HepG2 (cell line): ENCODE data around the gene TIMP3. TPM values are rescaled to one million over a fixed set of nuclear protein-coding genes. Genes with fewer than 3 reads are reported as not detected.

Source experiments
- AHR ChIP-seq: IDR thresholded peaks from 2 replicates; pipeline ENCODE4 v1.6.1; 2018; ENCODE audit warnings: missing genetic modification reagents, missing compliant biosample characterization
- ARNTL ChIP-seq: sonication (generic); formaldehyde crosslinking; IDR thresholded peaks from 2 replicates; pipeline ENCODE4 v1.4.0; 2020; ENCODE audit warnings: mild to moderate bottlenecking, missing genetic modification reagents
- ATF5 ChIP-seq: sonication (generic); formaldehyde crosslinking; IDR thresholded peaks from 2 replicates; pipeline ENCODE4 v1.4.0; 2020; ENCODE audit warnings: mild to moderate bottlenecking, low read depth, missing genetic modification reagents
- CENPX ChIP-seq: sonication (generic); formaldehyde crosslinking; IDR thresholded peaks from 2 replicates; pipeline ENCODE4 v1.9.0; 2021; ENCODE audit warnings: mild to moderate bottlenecking, missing genetic modification reagents, moderate library complexity
- HBP1 ChIP-seq: IDR thresholded peaks from 2 replicates; pipeline ENCODE4 v1.6.1; 2016; ENCODE audit warnings: low read depth, control low read depth
- HIC2 ChIP-seq: sonication (generic); formaldehyde crosslinking; IDR thresholded peaks from 2 replicates; pipeline ENCODE4 v1.9.0; 2022; ENCODE audit warnings: low read depth, missing genetic modification reagents
- KDM6A ChIP-seq: IDR thresholded peaks from 2 replicates; pipeline ENCODE4 v1.6.1; 2016; ENCODE audit warnings: low read depth
- RFX5 ChIP-seq: IDR thresholded peaks from 2 replicates; pipeline ENCODE4 v1.6.1; 2011; ENCODE audit warnings: low read depth, low read length, improper control_type of control experiment
- SATB2 ChIP-seq: sonication (generic); formaldehyde crosslinking; IDR thresholded peaks from 2 replicates; pipeline ENCODE4 v1.5.0; 2020; ENCODE audit warnings: missing genetic modification reagents
- SRSF4 ChIP-seq: fragments of 200-400 bp; formaldehyde crosslinking; IDR thresholded peaks from one replicate; pipeline ENCODE4 v1.6.1; 2018; ENCODE audit warnings: mild to moderate bottlenecking, low read depth, low read length, moderate library complexity; ENCODE audit not compliant: poor library complexity, severe bottlenecking
- THAP7 ChIP-seq: sonication (generic); formaldehyde crosslinking; IDR thresholded peaks from 2 replicates; pipeline ENCODE4 v1.8.1; 2023; ENCODE audit warnings: mild to moderate bottlenecking, missing genetic modification reagents
- ZC3H13 ChIP-seq: sonication (generic); formaldehyde crosslinking; IDR thresholded peaks from 2 replicates; pipeline ENCODE4 v1.8.1; 2023; ENCODE audit warnings: mild to moderate bottlenecking, missing genetic modification reagents, moderate library complexity
- ZIK1 ChIP-seq: sonication (generic); formaldehyde crosslinking; IDR thresholded peaks from 2 replicates; pipeline ENCODE4 v1.5.0; 2020; ENCODE audit warnings: mild to moderate bottlenecking, low read depth, missing genetic modification reagents, borderline replicate concordance
- ZNF296 ChIP-seq: sonication (generic); formaldehyde crosslinking; conservative IDR thresholded peaks from 2 replicates; pipeline ENCODE4 v1.5.0; 2020; ENCODE audit warnings: mild to moderate bottlenecking, missing genetic modification reagents
- ZNF329 ChIP-seq: sonication (generic); formaldehyde crosslinking; IDR thresholded peaks from 2 replicates; pipeline ENCODE4 v1.9.0; 2021; ENCODE audit warnings: low read depth, mild to moderate bottlenecking, missing genetic modification reagents
- ZNF33B ChIP-seq: sonication (generic); formaldehyde crosslinking; IDR thresholded peaks from 2 replicates; pipeline ENCODE4 v1.5.1; 2020; ENCODE audit warnings: mild to moderate bottlenecking, missing genetic modification reagents
- ZNF687 ChIP-seq: sonication (generic); formaldehyde crosslinking; IDR thresholded peaks from 2 replicates; pipeline ENCODE4 v1.5.1; 2020; ENCODE audit warnings: mild to moderate bottlenecking, missing genetic modification reagents, moderate library complexity
- ZNF713 ChIP-seq: sonication (generic); formaldehyde crosslinking; IDR thresholded peaks from 2 replicates; pipeline ENCODE4 v1.4.0; 2020; ENCODE audit warnings: mild to moderate bottlenecking, missing genetic modification reagents
- ZSCAN22 ChIP-seq: sonication (generic); formaldehyde crosslinking; IDR thresholded peaks from 2 replicates; pipeline ENCODE4 v1.4.0; 2020; ENCODE audit warnings: mild to moderate bottlenecking, missing genetic modification reagents
- polyA plus RNA-seq, 8 experiments: library from polyadenylated mRNA; depleted of rRNA in 3 of 8; stranded (reverse) in 7 of 8; unstranded in 1 of 8; fragments of >200 nt; fragmentation: Illumina TruSeq in 4 of 8; extraction: Trizol in 4 of 8; gene quantifications; 2 replicates each; pipeline versions ENCODE4 v1.2.1 to v1.2.3, GENCODE V29; 2011 to 2016; ENCODE audit warnings: low read depth in 4 of 8, missing spikeins in 1 of 8, mixed read lengths in 1 of 8; ENCODE audit not compliant: insufficient read depth in 1 of 8
- total RNA-seq, 5 experiments: library from RNA; depleted of rRNA; stranded (reverse); fragments of >200 nt; fragmentation: Illumina TruSeq; extraction: Trizol; gene quantifications; 2 replicates each; pipeline ENCODE4 v1.2.3, GENCODE V29; 2016; ENCODE audit warnings: low read depth in 1 of 5

Gene TIMP3
- total and polyA plus RNA-seq, 2 of the 13 experiments (the other 11 are each of a cell fraction or from before 2014, with no cell fraction given), result 57.3 to 86.6 TPM

- TF ChIP-seq ZNF687 (no peak), HIC2 (CRISPR knock-in tag) (no peak), AHR (CRISPR knock-in tag) (no peak), ZNF33B (CRISPR knock-in tag) (no peak), CENPX (CRISPR knock-in tag) (no peak), SATB2 (CRISPR knock-in tag) (no peak), ZNF713 (CRISPR knock-in tag) (no peak), ZNF329 (CRISPR knock-in tag) (no peak), ZNF296 (CRISPR knock-in tag) (no peak), ZSCAN22 (no peak), THAP7 (no peak), SRSF4 (no peak), ZIK1 (CRISPR knock-in tag) (no peak), HBP1 (CRISPR knock-in tag) (no peak), KDM6A (CRISPR knock-in tag) (no peak; the same call in 1 of the 2 replicates), ZC3H13 (CRISPR knock-in tag) (no peak), ARNTL (CRISPR knock-in tag) (no peak), ATF5 (CRISPR knock-in tag) (no peak), RFX5 (no peak)
Measured at GRCh38 chr22:32789797-32790620, 11.5 kb upstream of the TIMP3 start (continued).
